B cell (primary cell): ENCODE data around the gene CD247.

Experiments
- EZH2 ChIP-seq: IDR thresholded peaks from 2 replicates; pipeline ENCODE4 v1.6.1; 2012; ENCODE audit warnings: borderline replicate concordance, low read depth, mild to moderate bottlenecking, moderate library complexity, low read length; ENCODE audit not compliant: insufficient read depth, poor library complexity, severe bottlenecking
- TF ChIP-seq, protein P1 (sequence below): fragments of 200-600 bp; IDR thresholded peaks from one replicate; pipeline ENCODE4 v1.8.0; 2022; ENCODE audit warnings: antibody characterized with exemption, mild to moderate bottlenecking

GRCh38 chr1:167442854-167443565, 75.3 kb downstream of the CD247 start:
- TF ChIP-seq, protein P1, sequence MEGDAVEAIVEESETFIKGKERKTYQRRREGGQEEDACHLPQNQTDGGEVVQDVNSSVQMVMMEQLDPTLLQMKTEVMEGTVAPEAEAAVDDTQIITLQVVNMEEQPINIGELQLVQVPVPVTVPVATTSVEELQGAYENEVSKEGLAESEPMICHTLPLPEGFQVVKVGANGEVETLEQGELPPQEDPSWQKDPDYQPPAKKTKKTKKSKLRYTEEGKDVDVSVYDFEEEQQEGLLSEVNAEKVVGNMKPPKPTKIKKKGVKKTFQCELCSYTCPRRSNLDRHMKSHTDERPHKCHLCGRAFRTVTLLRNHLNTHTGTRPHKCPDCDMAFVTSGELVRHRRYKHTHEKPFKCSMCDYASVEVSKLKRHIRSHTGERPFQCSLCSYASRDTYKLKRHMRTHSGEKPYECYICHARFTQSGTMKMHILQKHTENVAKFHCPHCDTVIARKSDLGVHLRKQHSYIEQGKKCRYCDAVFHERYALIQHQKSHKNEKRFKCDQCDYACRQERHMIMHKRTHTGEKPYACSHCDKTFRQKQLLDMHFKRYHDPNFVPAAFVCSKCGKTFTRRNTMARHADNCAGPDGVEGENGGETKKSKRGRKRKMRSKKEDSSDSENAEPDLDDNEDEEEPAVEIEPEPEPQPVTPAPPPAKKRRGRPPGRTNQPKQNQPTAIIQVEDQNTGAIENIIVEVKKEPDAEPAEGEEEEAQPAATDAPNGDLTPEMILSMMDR = no peak
- no peak for TF ChIP-seq EZH2
